Measurements from ENCODE around the gene PTPRN2. TPM values are rescaled to one million over a fixed set of nuclear protein-coding genes. Genes with fewer than 3 reads are reported as not detected.
A peak's percentile ranks its signal among the peaks of the same experiment; 100 is the strongest.
"Not testable (repeated sequence)": the region's sequence is repeated elsewhere in the genome, so short reads cannot be mapped to it uniquely, and the experiment has no call there.

The PTPRN2 gene
- total RNA-seq, 1 donor from 2014 or later, result 7.8 TPM

DNA sequence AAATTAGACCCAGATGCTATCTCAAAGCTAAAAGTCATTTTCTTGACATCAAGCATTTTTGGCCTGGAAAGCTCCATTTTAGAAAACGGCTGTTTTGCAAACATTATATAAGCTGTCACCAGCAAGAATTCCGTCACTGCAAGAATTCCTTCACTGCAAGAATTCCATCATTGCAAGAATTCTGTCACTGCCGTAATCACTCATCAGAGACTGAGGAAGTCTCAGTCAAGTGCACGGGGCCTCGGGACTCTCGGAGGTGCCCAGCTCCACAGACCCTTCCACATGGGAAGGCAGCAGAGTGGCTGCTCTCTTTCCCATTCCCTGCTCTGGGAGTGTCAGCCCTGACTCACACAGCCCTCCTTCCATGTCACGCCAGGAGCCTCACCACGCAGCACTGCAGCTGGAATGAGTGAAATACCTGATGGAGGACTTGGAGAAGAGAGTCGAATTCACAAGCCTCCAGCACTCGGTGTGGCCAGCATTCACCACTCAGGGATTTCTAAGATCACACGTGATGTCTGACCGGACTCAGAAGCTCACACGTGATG, 168.3 kb downstream of the PTPRN2 start:
- no peak for DNase-seq (ENCODE audit: low spot score)

DNA sequence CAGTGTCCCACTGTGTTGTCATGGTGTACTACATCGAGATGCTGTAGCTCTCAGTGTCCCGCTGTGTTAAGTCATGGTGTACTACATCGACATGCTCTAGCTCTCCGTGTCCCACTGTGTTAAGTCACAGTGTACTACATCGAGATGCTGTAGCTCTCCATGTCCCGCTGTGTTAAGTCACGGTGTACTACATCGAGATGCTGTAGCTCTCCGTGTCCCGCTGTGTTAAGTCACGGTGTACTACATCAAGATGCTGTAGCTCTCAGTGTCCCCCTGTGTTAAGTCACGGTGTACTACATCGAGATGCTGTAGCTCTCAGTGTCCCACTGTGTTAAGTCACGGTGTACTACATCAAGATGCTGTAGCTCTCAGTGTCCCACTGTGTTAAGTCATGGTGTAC, 169.2 kb downstream of the PTPRN2 start:
- DNase-seq (ENCODE audit: low spot score), result not testable (repeated sequence)

DNA sequence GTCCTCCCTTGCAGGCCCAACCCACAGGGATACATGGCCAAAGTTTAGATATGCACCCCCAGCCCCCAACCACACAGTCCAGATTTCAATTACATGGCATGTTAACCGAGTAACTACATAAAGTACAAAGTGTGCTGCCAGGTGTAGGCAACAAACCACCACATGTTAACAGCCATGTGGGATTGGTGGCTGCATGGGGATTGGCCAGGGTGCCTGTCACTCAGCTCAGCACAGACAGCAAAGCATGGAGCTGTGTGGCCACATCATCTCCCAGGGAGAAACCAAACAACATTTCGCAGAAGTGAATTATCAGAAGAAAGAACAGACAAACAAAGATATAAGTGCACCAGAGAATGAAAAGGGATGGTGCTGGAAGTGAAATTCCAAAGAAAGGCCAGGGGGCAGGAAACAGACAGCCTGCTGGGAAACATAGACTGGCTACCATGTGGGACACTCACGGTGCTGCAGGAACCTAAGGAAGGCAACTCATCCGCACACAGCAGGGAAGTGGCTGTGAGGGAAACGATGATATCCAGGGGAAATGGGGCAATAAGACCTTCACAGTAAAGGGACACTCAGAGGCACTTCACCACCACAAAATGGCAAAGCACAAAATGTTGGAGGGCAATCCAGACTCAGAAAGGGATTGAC, 171.2 kb downstream of the PTPRN2 start:
- no peak for DNase-seq (ENCODE audit: low spot score)

DNA sequence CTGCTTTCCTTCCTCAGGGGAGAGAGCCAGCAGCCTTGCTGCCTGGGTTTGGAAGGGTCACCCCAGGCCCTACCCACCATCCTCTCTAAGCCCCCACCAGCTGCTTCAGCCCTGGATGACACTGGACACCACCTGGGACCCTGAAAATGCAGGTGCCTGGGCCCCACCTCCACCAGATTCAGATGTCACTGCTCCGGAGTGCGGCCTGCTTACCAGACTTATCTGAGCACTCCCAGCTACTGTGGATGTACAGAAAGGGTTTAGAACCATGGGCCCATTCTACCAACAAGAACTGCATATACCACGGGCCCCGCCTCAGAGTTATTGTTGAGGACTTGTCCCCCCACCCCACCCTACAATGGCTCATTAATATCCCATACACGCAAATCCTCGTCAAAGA, 172.3 kb downstream of the PTPRN2 start:
- no peak for DNase-seq (ENCODE audit: low spot score)

DNA sequence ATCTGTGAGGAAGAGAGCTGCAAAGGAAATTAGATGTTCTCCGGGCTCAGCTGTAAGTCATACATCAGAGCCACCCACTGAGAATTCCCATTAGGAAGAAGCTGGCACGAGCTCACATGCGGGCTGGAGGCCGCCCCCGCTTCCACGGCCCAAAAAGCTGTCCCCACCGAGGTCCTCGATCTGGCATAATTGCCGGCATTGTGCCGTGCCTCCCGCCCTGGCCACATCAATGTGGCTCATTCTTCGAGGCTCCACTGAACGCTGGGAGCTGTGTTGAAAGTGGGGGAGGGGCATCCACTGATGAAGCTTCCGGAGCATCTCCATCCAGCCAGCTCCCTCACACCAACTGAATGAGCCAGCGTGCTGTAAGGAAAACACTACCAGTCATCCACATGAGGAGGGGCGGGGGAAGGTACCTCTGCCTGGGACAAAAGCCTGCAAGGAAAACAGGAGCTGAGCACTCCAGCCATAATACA, 173.1 kb downstream of the PTPRN2 start:
- DNase-seq (ENCODE audit: low spot score), result no peak

DNA sequence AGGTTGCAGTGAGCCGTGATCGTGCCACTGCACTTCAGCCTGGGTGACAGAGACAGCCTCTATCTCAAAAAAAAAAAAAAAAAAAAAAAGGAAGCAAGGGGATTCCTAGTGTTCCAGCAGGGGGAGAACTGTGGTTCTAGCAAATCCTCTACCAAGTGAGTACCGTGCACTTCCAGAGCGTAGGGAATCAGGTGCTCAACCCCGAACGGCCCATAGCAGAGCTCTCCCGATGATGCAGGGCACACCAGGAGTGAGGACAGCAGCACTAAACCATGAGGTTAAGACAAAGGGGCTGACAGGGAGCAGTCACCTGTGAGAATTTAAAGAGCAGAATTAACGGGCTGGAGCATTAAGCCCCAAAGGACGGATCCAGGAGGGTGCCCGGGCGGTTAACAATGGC, 173.6 kb downstream of the PTPRN2 start:
- no peak for DNase-seq (ENCODE audit: low spot score)

DNA sequence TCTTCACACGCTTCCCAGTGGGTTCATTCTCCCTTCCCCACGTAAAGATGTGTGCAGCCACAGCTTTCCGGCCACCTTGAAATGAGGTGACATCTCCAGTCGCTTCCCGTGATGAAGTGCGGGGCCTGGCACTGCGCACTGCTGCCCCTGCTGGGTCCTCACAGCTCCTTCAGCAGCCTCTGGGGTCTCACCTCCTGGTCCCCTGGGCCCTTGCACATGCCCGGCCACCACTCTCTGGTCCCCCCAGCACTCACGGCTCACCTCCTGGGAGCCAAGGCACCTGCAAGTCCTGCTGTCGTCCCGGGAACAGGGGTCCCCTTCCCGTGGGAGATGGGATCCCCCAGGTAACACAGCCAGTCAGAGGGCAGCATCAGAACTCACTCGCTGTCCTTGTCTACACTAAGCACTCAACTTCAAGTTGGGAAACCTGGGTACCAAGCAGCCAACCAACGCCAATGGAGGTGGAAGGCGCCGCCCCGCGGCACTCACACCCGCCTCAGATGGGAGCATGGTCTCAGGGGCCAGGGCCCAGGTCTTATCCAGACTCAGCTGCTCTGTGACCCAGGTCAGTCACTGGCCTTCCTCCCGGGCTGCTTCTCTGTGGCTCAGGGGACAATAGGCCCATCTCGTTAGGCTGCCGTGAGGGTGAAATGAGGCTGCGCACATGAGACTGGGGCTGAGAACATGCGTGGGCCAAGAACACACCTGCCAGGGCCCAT, 176.2 kb downstream of the PTPRN2 start:
- no peak for DNase-seq (ENCODE audit: low spot score)

DNA sequence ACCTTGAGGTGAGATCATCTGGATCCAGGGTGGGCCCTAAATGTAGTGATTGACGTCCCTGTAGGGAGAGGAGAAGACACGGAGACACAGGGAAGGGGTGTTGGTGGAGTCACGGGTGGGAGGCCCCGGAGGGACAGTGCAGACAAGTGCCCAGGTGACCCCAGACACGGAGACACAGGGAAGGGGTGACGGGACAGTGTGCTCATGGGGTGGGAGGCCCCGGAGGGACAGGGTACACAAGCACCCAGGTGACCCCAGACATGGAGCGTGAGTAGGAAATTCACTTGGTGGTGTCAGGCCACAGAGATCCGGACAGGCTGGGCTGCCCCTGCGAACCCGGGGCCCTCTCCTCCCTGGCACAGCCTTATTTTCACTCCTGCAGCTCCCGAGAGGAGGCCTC, 176.9 kb downstream of the PTPRN2 start:
- no peak for DNase-seq (ENCODE audit: low spot score)

DNA sequence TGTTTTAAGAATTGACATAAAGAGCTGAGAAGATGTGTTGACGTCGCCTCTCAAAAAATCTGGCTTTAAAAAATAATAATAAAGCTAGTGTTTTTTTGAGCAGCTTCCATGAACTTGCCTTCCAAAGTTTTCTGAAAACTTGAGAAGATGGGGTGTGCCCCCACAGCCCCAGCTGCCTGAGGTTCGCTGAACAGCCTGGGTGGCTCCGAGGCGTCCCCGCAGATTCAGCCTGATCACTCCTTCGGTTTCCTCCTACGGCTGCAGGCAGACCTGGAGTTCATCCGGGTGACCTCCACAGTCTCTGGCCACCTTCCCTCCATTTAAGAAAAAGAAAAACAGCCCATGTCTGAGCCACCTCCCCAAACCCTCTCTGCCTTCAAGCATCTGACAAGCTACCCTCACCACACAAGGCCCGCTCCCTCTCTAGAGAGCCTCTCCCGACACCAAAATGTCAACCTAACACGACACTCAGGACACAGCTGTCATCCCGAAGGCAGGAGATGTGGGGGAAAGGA, 177.8 kb downstream of the PTPRN2 start:
- no peak for DNase-seq (ENCODE audit: low spot score)

DNA sequence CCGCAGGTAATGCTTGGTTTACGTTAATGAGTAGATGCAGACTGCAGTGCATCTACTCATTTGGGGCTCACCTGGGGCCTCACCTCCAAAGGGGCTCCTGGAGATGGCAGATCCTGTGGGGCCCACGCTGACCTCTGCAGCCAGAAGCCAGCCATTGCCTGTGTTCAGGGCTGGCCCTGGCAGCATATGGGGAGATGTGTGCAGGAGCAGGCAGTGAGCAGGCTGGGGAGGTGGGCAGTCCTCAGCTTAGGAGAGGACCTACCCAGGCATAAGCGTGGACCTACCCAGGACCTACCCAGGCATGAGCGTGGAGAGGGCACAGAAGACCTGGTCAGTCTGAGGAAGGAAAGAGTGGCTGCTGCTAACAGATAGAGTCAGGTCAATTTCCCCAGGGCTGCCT, 178.5 kb downstream of the PTPRN2 start:
- no peak for DNase-seq (ENCODE audit: low spot score)

DNA sequence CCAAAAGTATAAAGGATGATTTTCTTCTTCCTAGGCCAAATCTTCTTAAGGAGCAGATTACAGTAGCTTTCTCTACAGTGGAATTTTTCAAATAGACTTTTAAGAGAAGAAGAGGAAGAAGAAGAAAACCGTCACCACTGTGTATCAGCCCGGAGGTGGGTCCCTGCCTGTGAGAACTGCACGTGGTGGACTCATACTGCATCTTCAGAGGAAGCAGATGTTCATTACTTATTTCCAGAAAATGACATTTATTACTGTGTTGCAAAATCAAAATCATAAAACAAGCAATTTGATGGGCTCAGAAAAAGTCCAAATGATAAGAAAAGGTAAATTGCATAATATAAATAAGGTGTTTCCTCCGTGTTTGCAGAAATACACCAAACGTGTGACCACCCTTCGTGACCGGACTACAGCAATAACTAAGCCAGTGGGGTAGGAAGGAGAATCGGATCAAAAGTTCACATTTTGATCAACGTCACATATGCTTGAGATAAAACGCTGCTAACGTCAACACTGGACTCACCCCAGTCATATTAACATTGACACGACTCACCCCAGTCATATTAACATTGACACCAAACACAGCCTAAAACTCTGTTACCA, 179.2 kb downstream of the PTPRN2 start:
- DNase-seq (ENCODE audit: low spot score), result no peak

DNA sequence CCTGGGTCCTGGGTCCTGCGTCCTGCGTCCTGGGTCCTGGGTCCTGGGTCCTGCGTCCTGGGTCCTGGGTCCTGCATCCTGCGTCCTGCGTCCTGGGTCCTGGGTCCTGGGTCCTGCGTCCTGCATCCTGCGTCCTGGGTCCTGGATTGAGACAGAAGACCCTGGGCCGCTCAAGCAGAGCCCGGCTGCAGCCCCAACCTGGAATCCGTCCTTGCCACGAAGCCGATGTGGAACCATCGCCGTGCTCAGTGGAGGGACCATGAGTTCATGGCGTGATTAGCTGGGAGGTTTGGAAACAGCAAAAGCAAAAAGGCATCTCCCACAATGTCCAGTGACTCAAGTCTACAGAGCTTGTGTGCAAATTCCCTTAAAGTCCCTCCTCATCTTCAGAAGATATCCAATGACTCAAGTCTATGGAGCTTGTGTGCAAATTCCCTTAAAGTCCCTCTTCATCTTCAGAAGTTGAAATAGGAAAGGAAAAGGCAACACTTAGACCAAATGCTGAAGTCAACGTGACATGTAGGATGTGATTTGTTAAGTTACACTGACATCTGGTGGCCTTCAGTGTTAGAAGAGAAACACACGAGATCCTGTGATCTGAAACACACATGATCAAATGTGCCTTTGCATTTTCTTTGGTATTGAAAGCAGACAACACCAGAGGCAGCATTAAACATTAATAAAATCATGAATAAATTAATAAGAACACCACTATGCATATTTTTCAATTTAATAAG, 179.9 kb downstream of the PTPRN2 start:
- DNase-seq (ENCODE audit: low spot score), result no peak

DNA sequence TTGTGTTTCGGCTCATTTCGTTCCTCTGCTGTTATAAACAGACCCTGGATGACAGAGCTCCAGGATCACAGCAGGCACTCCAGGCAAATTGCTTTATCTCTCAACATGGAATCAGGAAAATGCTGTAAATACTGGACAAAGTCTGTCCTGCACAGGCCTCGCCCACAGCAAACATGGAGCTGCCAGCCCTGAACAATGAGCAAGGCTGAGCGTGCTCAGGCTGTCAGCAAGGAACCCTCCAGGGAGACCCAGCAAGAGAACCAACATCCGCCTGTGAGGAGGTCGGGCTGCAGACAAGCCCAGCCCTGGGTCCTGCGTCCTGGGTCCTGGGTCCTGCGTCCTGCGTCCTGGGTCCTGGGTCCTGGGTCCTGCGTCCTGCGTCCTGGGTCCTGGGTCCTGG, 180.8 kb downstream of the PTPRN2 start:
- no peak for DNase-seq (ENCODE audit: low spot score)

DNA sequence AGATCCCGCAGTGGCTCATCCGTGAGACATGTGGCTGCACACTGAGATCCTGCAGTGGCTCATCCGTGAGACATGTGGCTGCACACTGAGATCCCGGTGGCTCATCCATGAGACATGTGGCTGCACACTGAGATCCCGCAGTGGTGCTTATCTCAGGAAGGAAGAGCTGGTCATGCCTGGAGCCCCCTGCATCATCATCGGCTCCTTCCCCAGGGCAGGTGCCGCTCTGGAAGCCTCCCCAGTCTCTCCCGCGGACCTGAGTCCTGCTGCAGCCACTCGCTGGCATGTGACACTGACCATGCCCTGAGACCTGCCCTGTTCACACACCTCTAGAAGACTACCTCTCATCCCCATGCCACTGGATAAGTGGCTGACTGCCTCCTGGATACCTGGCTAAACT, 181.3 kb downstream of the PTPRN2 start:
- DNase-seq (ENCODE audit: low spot score), result no peak

DNA sequence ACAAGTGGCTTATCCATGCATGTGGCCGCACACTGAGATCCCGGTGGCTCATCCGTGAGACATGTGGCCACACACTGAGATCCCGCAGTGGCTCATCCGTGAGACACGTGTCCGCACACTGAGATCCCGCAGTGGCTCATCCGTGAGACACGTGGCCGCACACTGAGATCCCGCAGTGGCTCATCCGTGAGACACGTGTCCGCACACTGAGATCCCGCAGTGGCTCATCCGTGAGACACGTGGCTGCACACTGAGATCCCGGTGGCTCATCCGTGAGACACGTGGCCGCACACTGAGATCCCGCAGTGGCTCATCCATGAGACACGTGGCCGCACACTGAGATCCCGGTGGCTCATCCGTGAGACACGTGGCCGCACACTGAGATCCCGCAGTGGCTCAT, 181.9 kb downstream of the PTPRN2 start:
- DNase-seq (ENCODE audit: low spot score), result not testable (repeated sequence)

DNA sequence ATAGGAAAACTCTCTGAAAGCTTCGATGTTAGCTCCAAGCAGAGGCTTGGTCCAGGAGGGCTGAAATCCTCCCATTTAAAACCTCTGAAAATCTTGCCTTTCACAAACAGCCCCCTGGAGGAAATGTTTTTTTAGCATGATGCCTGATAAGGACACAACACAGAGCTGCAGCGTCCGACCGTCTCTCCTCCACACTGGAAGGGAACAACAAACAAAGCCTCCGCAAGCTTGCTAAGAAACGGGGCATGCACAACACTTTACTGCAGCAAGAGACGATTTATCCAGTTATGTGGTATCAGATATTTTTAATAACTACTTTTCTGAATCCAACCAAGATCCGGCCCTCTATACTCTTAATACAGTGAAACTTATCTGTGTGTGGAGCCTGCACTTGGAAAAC, 182.3 kb downstream of the PTPRN2 start:
- no peak for DNase-seq (ENCODE audit: low spot score)

DNA sequence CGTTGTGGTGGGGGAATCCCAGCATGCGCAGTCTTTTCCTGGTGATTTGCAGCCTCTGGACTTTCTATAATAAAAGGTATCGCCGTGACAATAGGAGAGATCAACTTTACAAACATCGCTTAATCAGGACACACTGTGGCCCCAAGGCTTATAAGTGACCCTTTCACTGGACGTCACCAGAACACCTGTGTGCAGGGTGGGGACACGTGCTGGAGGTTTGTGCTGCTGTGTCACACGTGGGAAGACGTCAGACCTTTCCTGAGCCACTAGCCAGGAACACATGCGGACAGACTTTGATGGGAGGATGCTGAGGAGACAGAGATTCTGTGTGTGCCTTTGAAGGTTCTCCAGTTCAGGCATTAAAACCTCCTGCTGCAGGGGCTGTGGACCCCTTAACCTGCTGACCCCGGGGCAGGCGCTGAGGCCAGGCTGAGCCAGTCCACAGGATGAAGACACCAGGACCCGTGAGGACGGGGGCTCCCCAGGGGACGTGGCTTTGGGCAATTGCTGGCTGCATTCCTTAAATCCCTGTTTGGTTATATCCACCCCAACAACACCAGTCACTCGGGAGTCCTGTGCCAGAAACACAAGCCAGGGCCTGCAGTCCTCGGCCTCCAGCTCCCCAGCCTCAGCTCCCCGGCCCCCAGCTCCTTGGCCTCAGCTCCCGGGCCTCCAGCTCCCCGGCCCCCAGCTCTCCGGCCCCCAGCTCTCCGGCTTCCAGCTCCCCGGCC, 183.4 kb downstream of the PTPRN2 start:
- no peak for DNase-seq (ENCODE audit: low spot score)

DNA sequence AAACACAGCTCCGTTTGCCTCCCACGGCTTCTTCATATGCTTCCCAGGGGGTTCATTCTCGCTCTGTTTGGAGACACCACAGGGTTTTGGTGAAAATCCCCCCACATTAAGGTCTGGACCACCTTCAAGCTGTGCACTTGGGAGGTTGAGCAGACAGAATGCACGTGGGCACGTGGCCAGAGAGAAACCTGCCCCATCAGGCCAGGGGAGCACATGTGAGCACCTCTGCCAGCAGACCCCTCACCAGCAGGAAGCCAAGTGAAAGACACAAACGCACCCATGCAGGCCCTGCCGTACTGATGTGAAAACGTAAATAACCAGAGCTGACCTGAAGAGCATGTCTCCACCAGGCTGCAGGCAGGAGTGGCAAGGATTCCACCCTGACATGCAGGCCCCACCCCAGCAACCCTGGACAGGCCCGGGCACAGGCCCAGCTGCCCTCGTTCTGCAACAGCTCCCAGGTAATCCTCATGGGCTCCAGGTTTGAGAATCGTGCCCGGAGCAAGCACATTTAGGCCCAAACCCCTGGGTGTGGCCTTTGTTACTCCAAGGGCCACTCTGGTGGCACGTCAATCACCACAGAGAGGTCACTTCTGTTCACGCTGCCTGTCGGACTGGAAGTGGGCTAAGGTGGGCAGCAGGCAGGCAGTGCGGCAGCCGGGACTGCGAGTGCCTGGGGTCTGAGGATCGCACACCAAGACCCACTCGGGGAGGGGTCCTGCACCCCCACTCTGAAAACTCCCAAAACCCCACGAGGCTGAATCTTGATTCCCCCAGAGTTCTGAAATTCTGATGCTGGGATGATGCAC, 184.4 kb downstream of the PTPRN2 start:
- DNase-seq (ENCODE audit: low spot score), result peak; percentile 67

DNA sequence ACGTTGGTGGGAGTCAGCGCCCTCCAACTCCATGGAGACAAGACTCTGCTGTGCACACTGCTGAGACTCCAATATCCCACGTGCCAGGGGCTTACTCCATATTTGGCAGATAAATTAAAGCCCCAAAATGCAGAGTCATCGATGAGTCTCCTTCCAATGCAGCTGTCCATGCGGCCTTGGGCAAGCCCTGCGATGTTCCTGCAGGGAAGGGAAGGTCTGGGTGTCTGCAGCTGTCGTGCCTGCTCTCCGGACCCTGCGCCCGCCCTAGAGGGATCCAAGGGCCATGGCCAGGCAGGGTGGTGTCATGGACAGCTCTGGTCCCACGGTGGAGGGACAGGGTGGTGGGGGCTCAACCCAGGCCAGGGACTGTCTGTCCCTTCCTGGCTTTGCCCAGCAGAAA, 185.2 kb downstream of the PTPRN2 start:
- no peak for DNase-seq (ENCODE audit: low spot score)

DNA sequence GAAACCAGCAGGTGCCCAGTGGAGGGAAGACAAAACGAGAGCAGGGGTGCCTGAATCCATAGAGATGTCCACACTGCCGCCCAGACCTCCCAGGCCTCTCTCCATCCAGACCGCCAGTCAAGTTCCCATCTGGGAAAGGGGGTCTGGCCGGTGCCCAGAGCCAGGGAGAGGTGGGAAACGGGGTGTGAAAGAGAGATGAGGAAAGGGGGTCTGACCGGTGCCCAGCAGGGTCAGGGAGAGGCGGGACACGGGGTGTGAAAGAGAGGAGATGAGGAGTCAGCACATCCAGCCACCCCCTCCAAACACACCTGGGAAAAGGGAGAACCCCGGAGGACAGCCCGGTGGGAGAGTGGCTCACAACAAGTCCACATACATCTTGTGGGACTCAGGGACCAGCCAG, 185.8 kb downstream of the PTPRN2 start:
- no peak for DNase-seq (ENCODE audit: low spot score)
